ENCODE data around the gene ZNF705A. TPM values are rescaled to one million over a fixed set of nuclear protein-coding genes. Genes with fewer than 3 reads are reported as not detected.
"Not testable (repeated sequence)": the region's sequence is repeated elsewhere in the genome, so short reads cannot be mapped to it uniquely, and the experiment has no call there.

ZNF705A gene
- total RNA-seq, 1 experiment from 2014 or later: not detected

DNA sequence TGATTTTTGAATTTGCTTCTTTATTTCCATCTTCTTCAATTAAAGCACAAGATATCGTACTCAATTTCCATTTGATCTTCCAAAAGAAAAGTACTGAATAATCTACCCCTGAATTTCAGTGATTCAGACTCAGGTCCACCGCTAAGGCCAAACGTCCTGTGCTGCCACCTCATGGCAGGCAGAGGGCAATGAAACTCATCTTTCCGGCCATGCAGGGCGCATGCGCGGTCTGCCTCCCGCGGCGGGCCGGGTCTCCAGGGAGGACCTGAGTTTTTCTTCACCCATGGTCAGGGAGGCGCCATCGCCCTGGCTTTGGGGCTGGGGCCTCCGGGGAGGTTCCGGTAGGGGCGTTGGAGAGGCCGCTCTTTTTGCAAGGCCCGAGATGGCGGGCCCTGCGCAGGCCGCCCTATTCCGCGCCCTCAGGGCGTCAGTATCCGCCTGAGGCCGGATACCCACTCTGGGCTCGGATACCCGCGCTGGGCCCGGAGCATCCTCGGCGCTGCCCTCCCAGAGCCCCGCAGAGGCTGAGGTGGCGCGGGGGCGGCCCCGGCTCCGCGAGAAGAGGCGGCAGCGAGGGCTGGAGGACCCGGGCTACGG lies 23.3 kb downstream of the ZNF705A start:
- DNase-seq (ENCODE audit: low read depth, low spot score): peak; percentile 45

DNA sequence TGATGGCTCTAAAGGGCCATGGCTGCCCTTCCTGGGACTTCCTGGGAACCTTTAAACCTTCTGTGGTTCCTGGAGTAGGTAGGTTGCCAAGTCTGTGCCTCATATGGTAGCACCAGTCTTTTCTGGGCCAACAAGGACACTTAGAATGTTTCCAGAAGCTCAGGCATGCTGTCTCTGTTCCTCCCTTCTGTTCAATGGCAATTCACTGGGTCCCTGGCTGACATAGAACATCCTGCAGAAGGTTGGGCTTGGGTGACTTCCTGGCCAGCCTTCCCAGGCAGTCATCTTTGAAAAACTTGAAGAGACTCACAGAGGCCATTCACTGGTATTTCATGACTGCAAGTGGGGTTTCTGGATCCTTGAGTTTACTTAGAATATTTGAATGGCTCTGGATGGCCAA lies 24.5 kb downstream of the ZNF705A start:
- DNase-seq (ENCODE audit: low read depth, low spot score); in situ Hi-C loops (cut with HindIII; ENCODE audit: low pct_unique_long_range_greater_than_20kb, low sequenced_read_pairs): not testable (repeated sequence)

More for the DNA sequence above, 23.3 kb downstream of the ZNF705A start:
- in situ Hi-C loops (cut with HindIII; ENCODE audit: low pct_unique_long_range_greater_than_20kb, low sequenced_read_pairs): not testable (repeated sequence)

DNA sequence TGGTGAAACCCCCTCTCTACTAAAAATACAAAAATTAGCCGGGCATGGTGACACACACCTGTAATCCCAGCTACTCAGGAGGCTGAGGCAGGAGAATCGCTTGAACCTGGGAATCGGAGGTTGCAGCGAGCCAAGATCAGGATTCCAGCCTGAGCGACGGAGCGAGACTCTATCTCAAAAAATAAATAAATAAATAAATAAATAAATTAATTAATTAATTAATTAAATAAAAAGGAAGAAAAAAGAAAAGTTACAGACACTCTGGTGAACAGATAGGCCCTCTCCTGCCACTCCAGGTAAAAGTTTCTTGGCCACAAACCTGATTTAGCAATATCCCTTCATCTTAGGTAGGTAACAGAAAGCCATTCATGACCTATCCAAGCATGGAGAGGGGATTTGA lies 26.1 kb downstream of the ZNF705A start:
- DNase-seq (ENCODE audit: low read depth, low spot score); in situ Hi-C loops (cut with HindIII; ENCODE audit: low pct_unique_long_range_greater_than_20kb, low sequenced_read_pairs): not testable (repeated sequence)

DNA sequence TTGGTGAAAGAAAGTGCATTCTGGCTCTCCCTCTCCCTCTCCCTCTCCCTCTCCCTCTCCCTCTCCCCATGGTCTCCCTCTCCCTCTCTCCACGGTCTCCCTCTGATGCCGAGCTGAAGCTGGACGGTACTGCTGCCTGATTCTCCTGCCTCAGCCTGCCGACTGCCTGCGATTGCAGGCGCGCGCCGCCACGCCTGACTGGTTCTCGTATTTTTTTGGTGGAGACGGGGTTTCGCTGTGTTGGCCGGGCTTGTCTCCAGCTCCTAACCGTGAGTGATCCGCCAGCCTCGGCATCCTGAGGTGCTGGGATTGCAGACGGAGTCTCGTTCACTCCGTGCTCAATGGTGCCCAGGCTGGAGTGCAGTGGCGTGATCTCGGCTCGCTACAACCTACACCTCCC lies 26.5 kb downstream of the ZNF705A start:
- in situ Hi-C loops (cut with HindIII; ENCODE audit: low pct_unique_long_range_greater_than_20kb, low sequenced_read_pairs); DNase-seq (ENCODE audit: low read depth, low spot score): not testable (repeated sequence)

DNA sequence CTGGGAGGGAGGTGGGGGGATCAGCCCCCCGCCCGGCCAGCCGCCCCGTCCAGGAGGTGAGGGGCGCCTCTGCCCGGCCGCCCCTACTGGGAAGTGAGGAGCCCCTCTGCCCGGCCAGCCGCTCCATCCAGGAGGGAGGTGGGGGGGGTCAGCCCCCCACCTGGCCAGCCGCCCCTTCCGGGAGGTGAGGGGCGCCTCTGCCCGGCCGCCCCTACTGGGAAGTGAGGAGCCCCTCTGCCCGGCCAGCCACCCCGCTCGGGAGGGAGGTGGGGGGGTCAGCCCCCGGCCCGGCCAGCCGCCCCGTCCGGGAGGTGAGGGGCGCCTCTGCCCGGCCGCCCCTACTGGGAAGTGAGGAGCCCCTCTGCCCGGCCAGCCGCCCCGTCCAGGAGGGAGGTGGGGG lies 27.4 kb downstream of the ZNF705A start:
- in situ Hi-C loops (cut with HindIII; ENCODE audit: low pct_unique_long_range_greater_than_20kb, low sequenced_read_pairs); DNase-seq (ENCODE audit: low read depth, low spot score): not testable (repeated sequence)

DNA sequence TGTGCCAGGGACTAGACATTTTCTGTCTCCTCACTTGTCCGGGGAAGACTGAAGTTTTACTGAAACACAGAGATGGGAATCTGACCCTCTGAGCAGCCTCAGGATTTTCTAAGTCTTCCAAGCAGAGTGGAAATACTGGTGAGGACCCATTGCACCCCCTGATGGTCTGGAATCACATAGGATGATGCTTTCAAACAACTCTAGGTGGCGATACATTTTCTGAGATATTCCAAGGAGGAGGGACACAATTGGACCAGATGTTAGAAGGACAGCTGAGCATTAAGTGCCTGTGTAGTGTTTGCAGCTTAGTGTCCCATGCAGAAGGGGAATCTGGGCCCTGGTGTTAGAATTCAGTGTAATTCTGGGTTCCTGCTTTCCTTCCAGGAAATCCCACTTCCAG lies 31.3 kb downstream of the ZNF705A start:
- in situ Hi-C loops (cut with HindIII; ENCODE audit: low pct_unique_long_range_greater_than_20kb, low sequenced_read_pairs): not testable (repeated sequence)
- peak; percentile 25 for DNase-seq (ENCODE audit: low read depth, low spot score)

DNA sequence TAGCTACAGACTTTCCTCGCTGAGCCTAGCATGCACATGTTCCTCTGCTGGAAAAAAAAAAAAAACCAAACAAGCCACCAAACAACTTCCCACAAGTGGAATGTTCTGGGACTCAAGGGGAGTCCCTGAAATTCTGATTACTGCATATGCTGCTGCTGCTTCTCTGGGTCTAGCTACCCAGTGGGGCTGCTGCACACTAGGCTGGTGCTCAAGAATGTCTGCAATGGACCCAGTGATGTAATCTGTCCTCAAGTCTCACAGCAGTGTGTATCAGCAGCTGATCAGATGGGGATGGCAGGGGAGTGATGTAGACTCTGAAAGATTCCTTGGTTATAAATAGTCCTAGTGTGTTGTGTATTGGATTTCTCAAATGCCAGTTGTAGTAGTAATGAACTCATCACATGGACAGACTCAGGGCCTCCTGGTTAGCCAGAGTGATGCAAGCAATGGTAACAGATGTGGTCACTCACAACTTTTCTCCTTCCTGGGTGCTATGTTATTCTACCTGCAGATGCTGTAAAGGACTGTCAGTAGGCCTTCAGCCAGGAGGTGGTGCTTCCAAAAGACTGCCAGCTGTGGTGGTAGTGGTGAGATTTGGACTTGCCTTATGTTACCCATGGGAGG lies 41.0 kb downstream of the ZNF705A start:
- peak; percentile 5 for DNase-seq (ENCODE audit: low read depth, low spot score)
- in situ Hi-C loops (cut with HindIII; ENCODE audit: low pct_unique_long_range_greater_than_20kb, low sequenced_read_pairs): not testable (repeated sequence)

DNA sequence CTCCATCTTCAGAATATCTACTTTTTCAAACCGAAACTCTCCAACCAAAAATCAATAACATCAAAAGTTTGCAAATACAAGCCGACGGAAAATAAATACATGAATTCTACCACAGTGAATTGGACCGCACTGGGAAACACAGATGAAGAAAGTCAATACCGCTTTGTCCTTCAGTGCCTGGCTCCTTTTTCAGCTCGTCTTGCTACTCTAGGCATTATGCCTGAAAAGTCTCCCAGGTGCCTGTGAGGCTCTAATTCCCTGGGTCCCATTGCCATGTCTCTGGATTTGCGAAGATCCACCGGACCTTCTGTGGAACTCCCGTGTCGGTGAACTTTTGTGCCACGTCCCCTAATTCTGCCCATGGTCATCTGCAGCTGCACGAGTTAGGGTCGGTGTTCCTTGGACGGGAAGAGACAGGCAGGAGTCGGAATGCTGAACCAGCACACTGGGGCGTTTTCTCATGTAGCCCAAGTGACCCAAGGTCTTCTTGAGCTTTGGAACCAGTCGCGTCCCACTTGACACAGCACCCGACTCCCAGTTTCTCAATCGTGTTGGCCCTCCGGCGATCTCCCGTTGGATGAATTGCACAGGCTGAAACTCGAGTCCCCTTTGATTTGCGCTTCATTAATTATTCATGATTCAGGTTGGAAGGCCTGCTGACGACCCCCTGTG lies 62.0 kb downstream of the ZNF705A start:
- in situ Hi-C loops (cut with HindIII; ENCODE audit: low pct_unique_long_range_greater_than_20kb, low sequenced_read_pairs); DNase-seq (ENCODE audit: low read depth, low spot score): not testable (repeated sequence)

DNA sequence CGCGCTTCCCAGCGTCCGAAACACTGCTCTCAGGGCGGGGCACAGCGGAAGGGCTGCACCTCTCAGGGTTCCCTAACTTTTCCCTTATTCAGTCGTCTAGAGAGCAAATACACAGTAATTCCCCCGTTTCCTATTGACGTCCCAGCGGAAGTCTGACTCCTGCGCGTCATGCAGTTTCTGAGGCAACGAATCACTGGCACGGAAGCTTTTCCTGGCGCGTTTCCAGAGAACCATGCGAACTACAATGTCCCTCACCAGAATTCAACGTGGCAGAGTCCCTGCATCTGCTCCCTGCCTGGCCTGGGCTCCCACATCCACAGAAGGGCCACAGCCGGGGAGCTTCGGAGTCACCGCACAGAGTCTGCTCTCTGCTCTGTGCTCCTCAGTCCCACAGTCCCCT lies 64.6 kb downstream of the ZNF705A start:
- DNase-seq (ENCODE audit: low read depth, low spot score); in situ Hi-C loops (cut with HindIII; ENCODE audit: low pct_unique_long_range_greater_than_20kb, low sequenced_read_pairs): not testable (repeated sequence)

DNA sequence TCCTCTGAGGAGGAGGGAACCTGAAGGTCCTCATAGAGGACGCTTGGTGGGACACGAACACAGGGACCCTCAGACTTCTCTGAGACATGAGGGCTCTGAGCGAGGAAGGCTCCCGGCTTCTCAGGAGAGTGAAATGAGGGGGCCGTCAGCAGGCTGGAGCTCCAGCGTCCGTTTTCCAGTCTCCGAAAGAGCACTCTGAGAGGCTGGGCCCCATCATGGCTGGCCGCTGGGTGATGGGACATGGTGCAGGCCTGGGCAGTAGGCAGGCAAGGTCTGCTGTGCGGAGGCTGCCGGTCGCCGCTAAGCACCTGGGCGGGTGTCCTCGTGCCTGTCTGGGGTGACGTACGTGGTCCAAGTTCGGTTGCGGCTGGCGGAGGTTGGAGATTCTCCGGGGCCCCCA lies 65.0 kb downstream of the ZNF705A start:
- DNase-seq (ENCODE audit: low read depth, low spot score); in situ Hi-C loops (cut with HindIII; ENCODE audit: low pct_unique_long_range_greater_than_20kb, low sequenced_read_pairs): not testable (repeated sequence)

DNA sequence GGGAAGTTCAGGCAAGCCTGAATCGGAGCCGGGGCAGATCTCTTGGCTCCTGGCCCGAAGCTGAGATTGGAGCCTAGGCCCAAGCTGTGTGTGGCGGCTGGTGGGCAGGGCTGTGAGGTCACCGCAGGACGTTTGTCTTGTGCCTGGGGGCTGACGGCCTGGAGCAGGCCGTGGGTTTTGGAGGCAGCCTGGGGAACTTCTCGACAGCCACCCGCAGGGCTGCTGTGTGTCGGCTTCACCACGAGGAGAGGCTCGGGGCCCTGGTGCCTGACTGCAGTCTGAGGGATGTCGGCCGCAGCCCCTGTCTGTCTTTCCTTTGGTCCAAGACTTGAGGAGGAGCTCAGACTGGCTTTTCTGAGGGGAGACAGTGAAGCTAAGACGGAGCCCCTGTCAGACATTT lies 65.5 kb downstream of the ZNF705A start:
- DNase-seq (ENCODE audit: low read depth, low spot score); in situ Hi-C loops (cut with HindIII; ENCODE audit: low pct_unique_long_range_greater_than_20kb, low sequenced_read_pairs): not testable (repeated sequence)

DNA sequence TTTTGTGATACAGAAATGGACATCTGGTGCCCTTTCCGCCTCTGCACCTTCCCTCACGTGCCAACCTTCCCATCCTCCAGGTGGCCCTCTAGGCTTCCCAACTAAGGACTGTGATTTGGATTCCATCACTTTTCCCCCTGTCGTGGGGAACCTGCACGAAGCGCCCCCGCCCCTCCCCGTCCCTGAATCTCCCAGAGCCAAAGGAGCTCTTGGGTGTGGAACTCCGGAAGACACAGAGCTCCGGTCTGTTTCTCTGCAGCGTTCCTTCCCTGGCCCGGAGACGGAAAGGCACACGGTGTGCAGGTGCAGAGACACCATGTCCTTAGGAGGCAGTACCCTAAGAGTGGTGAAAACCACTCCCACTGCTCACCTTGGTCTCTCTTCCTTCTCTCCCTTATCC lies 66.8 kb downstream of the ZNF705A start:
- DNase-seq (ENCODE audit: low read depth, low spot score); in situ Hi-C loops (cut with HindIII; ENCODE audit: low pct_unique_long_range_greater_than_20kb, low sequenced_read_pairs): not testable (repeated sequence)

DNA sequence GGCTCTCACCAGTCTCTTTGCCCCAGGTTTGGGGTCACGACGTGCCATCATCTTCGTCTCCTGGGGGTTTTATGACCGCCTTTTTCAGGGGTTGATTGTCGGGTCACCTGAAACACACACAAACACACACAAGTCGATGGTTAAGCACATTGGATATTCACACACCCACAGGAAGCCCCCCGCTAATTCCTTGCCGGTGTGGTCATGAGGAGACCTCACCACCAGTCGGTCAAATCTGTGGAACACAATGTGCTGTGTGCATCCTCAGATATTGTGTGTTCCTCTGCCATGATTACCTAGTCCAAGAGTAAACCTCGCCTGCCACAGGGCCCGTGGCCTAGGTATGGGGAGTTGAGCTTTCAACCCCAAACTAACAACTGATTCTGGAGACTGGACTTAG lies 68.0 kb downstream of the ZNF705A start:
- in situ Hi-C loops (cut with HindIII; ENCODE audit: low pct_unique_long_range_greater_than_20kb, low sequenced_read_pairs); DNase-seq (ENCODE audit: low read depth, low spot score): not testable (repeated sequence)

DNA sequence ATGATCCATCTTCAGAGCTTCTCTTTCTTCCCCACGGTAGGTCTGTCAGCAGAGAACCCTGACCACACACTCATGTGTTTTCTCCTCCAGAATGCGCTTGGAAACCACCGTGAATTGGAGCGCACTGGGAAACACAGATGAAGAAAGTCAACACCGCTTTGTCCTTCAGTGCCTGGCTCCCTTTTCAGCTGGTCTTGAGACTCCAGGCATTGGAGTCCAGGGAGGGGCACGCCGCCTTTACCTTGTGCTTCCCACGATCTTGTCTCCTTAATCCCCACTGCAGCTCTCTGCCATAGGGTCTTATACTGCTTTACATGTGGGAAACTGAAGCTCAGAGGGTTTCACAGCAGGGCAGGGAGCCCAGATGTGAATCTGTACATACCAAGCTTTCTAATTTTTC lies 69.5 kb downstream of the ZNF705A start:
- DNase-seq (ENCODE audit: low read depth, low spot score): no peak
- in situ Hi-C loops (cut with HindIII; ENCODE audit: low pct_unique_long_range_greater_than_20kb, low sequenced_read_pairs): no loop called here

DNA sequence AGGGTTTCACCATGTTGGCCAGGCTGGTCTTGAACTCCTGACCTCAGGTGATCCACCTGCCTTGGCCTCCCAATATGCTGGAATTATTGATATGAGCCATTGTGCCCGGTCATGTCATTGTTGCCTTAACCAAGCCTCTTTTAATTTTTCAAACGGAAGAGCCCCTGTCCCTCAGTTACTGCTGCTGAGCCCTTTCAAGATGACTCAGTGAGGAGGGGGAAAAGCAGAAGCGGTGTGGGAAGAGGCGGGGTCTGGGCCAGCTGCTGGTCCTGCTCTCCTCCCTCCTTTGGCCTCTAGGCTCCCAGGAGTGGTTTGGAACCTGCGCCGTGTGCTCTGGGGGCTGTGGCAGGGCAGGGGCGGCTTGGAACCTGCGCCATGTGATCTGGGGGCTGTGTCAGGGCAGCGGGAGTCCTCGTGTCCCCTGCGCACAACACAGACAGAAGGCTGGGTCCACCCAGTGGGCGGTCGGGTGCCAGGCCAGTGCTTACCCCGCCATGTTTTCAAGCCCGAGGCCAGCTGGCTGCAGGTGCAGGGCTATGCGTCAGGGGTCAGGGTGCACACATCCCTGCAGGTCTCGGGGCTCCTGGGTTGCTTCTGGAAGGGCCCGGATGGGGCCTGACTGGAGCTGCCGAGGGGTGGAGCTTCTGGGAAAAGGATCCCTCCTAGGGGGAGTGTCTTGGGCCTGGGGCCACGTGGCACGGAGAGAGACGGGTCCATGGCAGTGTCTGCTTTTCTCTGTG lies 70.3 kb downstream of the ZNF705A start, which contains the start of gene FAM90A1:
Gene FAM90A1 (minus strand): TSS at position 627 of the 740 bp plus-strand sequence. CDS start 2,786 bp downstream, outside the sequence.
- in situ Hi-C loops (cut with HindIII; ENCODE audit: low pct_unique_long_range_greater_than_20kb, low sequenced_read_pairs); DNase-seq (ENCODE audit: low read depth, low spot score): not testable (repeated sequence)

DNA sequence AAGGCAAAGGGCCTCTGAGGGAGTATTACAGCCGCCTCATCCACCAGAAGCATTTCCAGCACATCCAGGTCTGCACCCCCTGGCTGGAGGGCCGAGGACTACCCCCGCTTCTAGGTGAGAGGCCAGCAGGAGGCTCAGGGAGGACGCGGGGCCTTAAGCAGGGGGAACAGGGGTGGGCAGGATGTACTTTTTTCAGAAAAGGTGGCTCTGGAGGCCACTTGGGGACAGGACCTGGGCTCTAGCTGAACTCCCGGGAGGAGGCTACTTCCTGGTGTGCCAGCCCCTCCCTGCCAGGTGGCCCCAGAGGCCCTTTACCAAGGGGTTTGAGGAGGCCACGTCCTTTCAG lies 70.9 kb downstream of the ZNF705A start:
- DNase-seq (ENCODE audit: low read depth, low spot score); in situ Hi-C loops (cut with HindIII; ENCODE audit: low pct_unique_long_range_greater_than_20kb, low sequenced_read_pairs): not testable (repeated sequence)

DNA sequence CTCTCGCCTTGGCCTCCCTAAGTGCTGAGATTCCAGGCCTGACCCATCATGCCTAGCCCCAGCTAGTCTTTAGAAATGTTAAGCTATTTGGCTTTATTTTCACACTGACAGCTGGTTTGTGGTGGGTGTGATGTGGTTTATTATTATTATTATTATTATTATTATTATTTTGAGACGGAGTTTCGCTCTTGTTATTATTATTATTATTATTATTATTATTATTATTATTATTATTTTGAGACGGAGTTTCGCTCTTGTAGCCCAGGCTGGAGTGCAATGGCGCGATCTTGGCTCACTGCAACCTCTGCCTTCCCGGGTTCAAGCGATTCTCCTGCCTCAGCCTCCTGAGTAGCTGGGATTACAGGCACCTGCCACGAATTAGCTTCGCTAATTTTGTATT lies 71.8 kb downstream of the ZNF705A start:
- in situ Hi-C loops (cut with HindIII; ENCODE audit: low pct_unique_long_range_greater_than_20kb, low sequenced_read_pairs); DNase-seq (ENCODE audit: low read depth, low spot score): not testable (repeated sequence)

DNA sequence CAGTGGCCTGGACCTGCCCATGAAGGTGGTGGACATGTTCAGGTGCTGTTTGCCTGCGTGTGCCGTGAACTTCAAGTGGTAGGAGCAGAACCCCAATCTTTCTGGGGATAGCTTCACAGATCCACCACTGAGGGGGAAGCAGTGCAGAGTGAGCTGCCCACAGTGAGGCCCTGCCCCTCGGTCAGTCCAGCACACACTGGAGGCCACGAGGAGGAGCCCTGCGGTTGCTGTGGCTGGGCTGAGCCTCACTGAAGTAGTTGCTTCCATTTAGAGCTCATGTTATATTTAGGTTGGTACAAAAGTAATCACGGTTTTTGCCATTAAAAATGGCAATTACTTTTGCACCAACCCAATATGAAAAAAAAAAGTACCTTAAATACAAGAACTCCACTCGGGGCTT lies 72.7 kb downstream of the ZNF705A start:
- DNase-seq (ENCODE audit: low read depth, low spot score); in situ Hi-C loops (cut with HindIII; ENCODE audit: low pct_unique_long_range_greater_than_20kb, low sequenced_read_pairs): not testable (repeated sequence)
